ENCODE data around the gene RANBP2.

Gene RANBP2

GRCh38 chr2:108810993-108811957 lies 92.0 kb downstream of the RANBP2 start:
- Histone ChIP-seq H3K27ac (ENCODE audit: poor library complexity, severe bottlenecking) (no peak overlapping the region), H3K27me3 (ENCODE audit: insufficient read depth, poor library complexity, severe bottlenecking) (no peaks in the 10 kb centered on the region), H3K4me3 (ENCODE audit: severe bottlenecking) (no peak overlapping the region), H3K9me3 (ENCODE audit: severe bottlenecking) (peaks cover 6% of the 10 kb centered on the region), H3K4me1 (ENCODE audit: insufficient read depth, poor library complexity, severe bottlenecking) (no peaks in the 10 kb centered on the region), H3K36me3 (ENCODE audit: low read depth) (peaks cover 61% of the 10 kb centered on the region)
- ATAC-seq (ENCODE audit: low read depth): no peak
- no peak for DNase-seq (ENCODE audit: low spot score)
- no peak for TF ChIP-seq CTCF (IDR thresholded peaks at IDR 0.05; ENCODE audit: poor library complexity, severe bottlenecking)

GRCh38 chr2:108813732-108814131 lies 94.5 kb downstream of the RANBP2 start:
- Histone ChIP-seq H3K9me3 (ENCODE audit: severe bottlenecking) (peaks cover 6% of the 10 kb centered on the region), H3K4me3 (ENCODE audit: severe bottlenecking) (no peak overlapping the region), H3K27me3 (ENCODE audit: insufficient read depth, poor library complexity, severe bottlenecking) (no peaks in the 10 kb centered on the region), H3K36me3 (ENCODE audit: low read depth) (peaks cover 50% of the 10 kb centered on the region), H3K27ac (ENCODE audit: poor library complexity, severe bottlenecking) (no peak overlapping the region), H3K4me1 (ENCODE audit: insufficient read depth, poor library complexity, severe bottlenecking) (no peaks in the 10 kb centered on the region)
- no peak for ATAC-seq (ENCODE audit: low read depth)
- DNase-seq (ENCODE audit: low spot score): no peak
- TF ChIP-seq CTCF (IDR thresholded peaks at IDR 0.05; ENCODE audit: poor library complexity, severe bottlenecking): no peak

GRCh38 chr2:108820482-108820881 lies 101.2 kb downstream of the RANBP2 start:
- Histone ChIP-seq H3K4me3 (ENCODE audit: severe bottlenecking) (no peak overlapping the region), H3K27me3 (ENCODE audit: insufficient read depth, poor library complexity, severe bottlenecking) (no peaks in the 10 kb centered on the region), H3K36me3 (ENCODE audit: low read depth) (peaks cover 31% of the 10 kb centered on the region), H3K4me1 (ENCODE audit: insufficient read depth, poor library complexity, severe bottlenecking) (no peaks in the 10 kb centered on the region), H3K27ac (ENCODE audit: poor library complexity, severe bottlenecking) (no peak overlapping the region), H3K9me3 (ENCODE audit: severe bottlenecking) (peaks cover 5% of the 10 kb centered on the region)
- DNase-seq (ENCODE audit: low spot score) (no peak), ATAC-seq (ENCODE audit: low read depth) (no peak)
- TF ChIP-seq CTCF (IDR thresholded peaks at IDR 0.05; ENCODE audit: poor library complexity, severe bottlenecking): no peak

- no peak for DNase-seq (ENCODE audit: low spot score)
- ATAC-seq (ENCODE audit: low read depth): no peak
- Histone ChIP-seq H3K4me3 (ENCODE audit: severe bottlenecking) (no peak overlapping the region), H3K27me3 (ENCODE audit: insufficient read depth, poor library complexity, severe bottlenecking) (no peaks in the 10 kb centered on the region), H3K9me3 (ENCODE audit: severe bottlenecking) (peaks cover 5% of the 10 kb centered on the region), H3K27ac (ENCODE audit: poor library complexity, severe bottlenecking) (no peak overlapping the region), H3K36me3 (ENCODE audit: low read depth) (peaks cover 16% of the 10 kb centered on the region), H3K4me1 (ENCODE audit: insufficient read depth, poor library complexity, severe bottlenecking) (no peaks in the 10 kb centered on the region)
- no peak for TF ChIP-seq CTCF (IDR thresholded peaks at IDR 0.05; ENCODE audit: poor library complexity, severe bottlenecking)
Observed at GRCh38 chr2:108823286-108823685, 104.0 kb downstream of the RANBP2 start.
